ENCODE results near the gene PTPRJ.

The PTPRJ gene

GRCh38 chr11:48094643-48095339, 114.4 kb downstream of the PTPRJ start:
- no peak for DNase-seq (ENCODE audit: low read depth)

- DNase-seq (ENCODE audit: low read depth), result no peak
Measured at GRCh38 chr11:48095779-48096470, 115.6 kb downstream of the PTPRJ start.

GRCh38 chr11:48096588-48097525, 116.5 kb downstream of the PTPRJ start:
- DNase-seq (ENCODE audit: low read depth), result no peak

- no peak for DNase-seq (ENCODE audit: low read depth)
Measured at GRCh38 chr11:48098024-48098423, 117.7 kb downstream of the PTPRJ start.

GRCh38 chr11:48099916-48100446, 119.6 kb downstream of the PTPRJ start:
- no peak for DNase-seq (ENCODE audit: low read depth)

GRCh38 chr11:48101044-48101733, 120.8 kb downstream of the PTPRJ start:
- DNase-seq (ENCODE audit: low read depth), result no peak

GRCh38 chr11:48101958-48102357, 121.6 kb downstream of the PTPRJ start:
- no peak for DNase-seq (ENCODE audit: low read depth)

GRCh38 chr11:48103621-48104567, 123.5 kb downstream of the PTPRJ start:
- no peak for DNase-seq (ENCODE audit: low read depth)

GRCh38 chr11:48104568-48104924, 124.2 kb downstream of the PTPRJ start:
- DNase-seq (ENCODE audit: low read depth), result no peak

GRCh38 chr11:48105096-48105990, 125.0 kb downstream of the PTPRJ start:
- no peak for DNase-seq (ENCODE audit: low read depth)

GRCh38 chr11:48106166-48106565, 125.8 kb downstream of the PTPRJ start:
- no peak for DNase-seq (ENCODE audit: low read depth)

- no peak for DNase-seq (ENCODE audit: low read depth)
Measured at GRCh38 chr11:48107188-48107704, 126.9 kb downstream of the PTPRJ start.

- no peak for DNase-seq (ENCODE audit: low read depth)
Measured at GRCh38 chr11:48108231-48109045, 128.1 kb downstream of the PTPRJ start.

- no peak for DNase-seq (ENCODE audit: low read depth)
Measured at GRCh38 chr11:48109046-48109666, 128.8 kb downstream of the PTPRJ start.

- no peak for DNase-seq (ENCODE audit: low read depth)
Measured at GRCh38 chr11:48110509-48110766, 130.1 kb downstream of the PTPRJ start.

- no peak for DNase-seq (ENCODE audit: low read depth)
Measured at GRCh38 chr11:48111891-48112290, 131.5 kb downstream of the PTPRJ start.

- DNase-seq (ENCODE audit: low read depth), result no peak
Measured at GRCh38 chr11:48114740-48115139, 134.4 kb downstream of the PTPRJ start.

Measured in GM04504 (cell line).